ENCODE measurements around the gene PACS1. TPM values are rescaled to one million over a fixed set of nuclear protein-coding genes. Genes with fewer than 3 reads are reported as not detected.

Gene PACS1
- total RNA-seq, 2 experiments from 2014 or later = 179 to 183 TPM

GRCh38 chr11:66066751-66067150 lies 3.3 kb upstream of the PACS1 start:
- H3K4me1 ChIP-seq (ENCODE audit: insufficient read depth, low read length) = peaks cover 20% of the 10 kb centered on the region
- DNase-seq = no peak
- Mint-ChIP-seq H3K9me3 (no peaks in the 10 kb centered on the region), H3K4me3 (peak overlapping the region; percentile 12), H3K27me3 (no peaks in the 10 kb centered on the region), H3K4me1 (ENCODE audit: low read depth) (peaks cover 60% of the 10 kb centered on the region), H3K27ac (peak overlapping the region; percentile 94), H3K36me3 (ENCODE audit: low read depth) (peaks cover 88% of the 10 kb centered on the region)
- ChIA-PET POLR2A (interaction anchor here (1.2 kb wide), 1 partner anchor 60 kb away, joined by 4 read pairs; no protein-coding TSS in a partner anchor), CTCF (interaction anchor here (1.0 to 2.1 kb wide), 4 partner anchors 14 to 178 kb away, joined by 3 to 10 read pairs (median 6); partner anchors contain the start of genes FIBP and SF3B2)
- ATAC-seq (ENCODE audit: poor library complexity) = no peak
- peaks cover 74% of the 10 kb centered on the region for H3K36me3 ChIP-seq (ENCODE audit: insufficient read depth, low read length)
- H3K4me3 ChIP-seq (ENCODE audit: low read length) = no peak overlapping the region
- H3K9me3 ChIP-seq (ENCODE audit: control insufficient read depth in 1 of 2, insufficient read depth in 1 of 2, low read length in 2 of 2) = peaks cover 0 to 3% of the 10 kb centered on the region in 2 experiments
- TF ChIP-seq CTCF (IDR thresholded peaks at IDR 0.05) = no peak
- H3K27me3 ChIP-seq (ENCODE audit: control insufficient read depth in 1 of 2, insufficient read depth in 2 of 2, low read length in 2 of 2) = no peaks in the 10 kb centered on the region
- intact Hi-C loops (cut with DNase I, micrococcal nuclease) = loop anchor here in 1 of 2 experiments (5.0 kb wide), 1 partner anchor 36 kb away; no protein-coding TSS in a partner anchor
- no peak overlapping the region for H3K27ac ChIP-seq (ENCODE audit: low read depth in 1 of 2, low read length in 2 of 2)

- Histone ChIP-seq H3K27me3 (ENCODE audit: control insufficient read depth in 1 of 2, insufficient read depth in 2 of 2, low read length in 2 of 2) (no peaks in the 10 kb centered on the region), H3K36me3 (ENCODE audit: insufficient read depth, low read length) (peaks cover 69% of the 10 kb centered on the region), H3K27ac (ENCODE audit: low read depth in 1 of 2, low read length in 2 of 2) (no peak overlapping the region), H3K9me3 (ENCODE audit: control insufficient read depth in 1 of 2, insufficient read depth in 1 of 2, low read length in 2 of 2) (peaks cover 0 to 3% of the 10 kb centered on the region in 2 experiments), H3K4me1 (ENCODE audit: insufficient read depth, low read length) (peaks cover 25% of the 10 kb centered on the region), H3K4me3 (ENCODE audit: low read length) (no peak overlapping the region)
- CTCF ChIA-PET = interaction anchor here (0.7 to 2.8 kb wide), 19 partner anchors 8 to 179 kb away, joined by 3 to 29 read pairs (median 7); partner anchors contain the start of genes FIBP and SF3B2
- H3K9me3 Mint-ChIP-seq = no peaks in the 10 kb centered on the region
- no peaks in the 10 kb centered on the region for H3K27me3 Mint-ChIP-seq
- intact Hi-C loops (cut with DNase I, micrococcal nuclease) = loop anchor here (1.0 to 5.0 kb wide), 5 partner anchors 15 to 66 kb away; partner anchors contain the start of gene SF3B2 (in 1 of the 2)
- ATAC-seq (ENCODE audit: poor library complexity) (no peak), DNase-seq (peak in 1 of 14 experiments; percentile 27)
- peak overlapping the region; percentile 94 for H3K27ac Mint-ChIP-seq
- TF ChIP-seq CTCF (IDR thresholded peaks at IDR 0.05) = no peak
- peak overlapping the region; percentile 94 for H3K4me3 Mint-ChIP-seq
- peaks cover 68% of the 10 kb centered on the region for H3K4me1 Mint-ChIP-seq (ENCODE audit: low read depth)
- POLR2A ChIA-PET = interaction anchor here (0.7 to 7.0 kb wide), 8 partner anchors 8 to 67 kb away, joined by 3 to 135 read pairs (median 8); partner anchors contain the start of gene SF3B2
- H3K36me3 Mint-ChIP-seq (ENCODE audit: low read depth) = peaks cover 87% of the 10 kb centered on the region
These were observed 2.4 kb upstream of the PACS1 start for GRCh38 chr11:66067640-66068039.

- POLR2A ChIA-PET = interaction anchor here (0.6 to 7.0 kb wide), 13 partner anchors 9 to 644 kb away, joined by 3 to 135 read pairs (median 9); partner anchors contain the start of gene SF3B2
- peak; percentile 66 to 88 (median 74) for DNase-seq
These were observed 1.8 kb upstream of the PACS1 start for GRCh38 chr11:66068154-66068821.

More at GRCh38 chr11:66068154-66068821, 1.8 kb upstream of the PACS1 start:
- peaks cover 0 to 3% of the 10 kb centered on the region in 2 experiments for H3K9me3 ChIP-seq (ENCODE audit: control insufficient read depth in 1 of 2, insufficient read depth in 1 of 2, low read length in 2 of 2)
- peaks cover 69% of the 10 kb centered on the region for H3K4me1 Mint-ChIP-seq (ENCODE audit: low read depth)
- ATAC-seq (ENCODE audit: poor library complexity) = peak; percentile 27
- intact Hi-C loops (cut with DNase I, micrococcal nuclease) = loop anchor here (1.0 to 5.0 kb wide), 5 partner anchors 15 to 65 kb away; partner anchors contain the start of gene SF3B2 (in 1 of the 2)
- peak; percentile 87 for TF ChIP-seq CTCF (IDR thresholded peaks at IDR 0.05)
- H3K36me3 Mint-ChIP-seq (ENCODE audit: low read depth) = peaks cover 87% of the 10 kb centered on the region
- H3K27me3 ChIP-seq (ENCODE audit: control insufficient read depth in 1 of 2, insufficient read depth in 2 of 2, low read length in 2 of 2) = no peaks in the 10 kb centered on the region
- no peaks in the 10 kb centered on the region for H3K27me3 Mint-ChIP-seq
- H3K9me3 Mint-ChIP-seq = no peaks in the 10 kb centered on the region
- peak overlapping the region; percentile 94 for H3K4me3 Mint-ChIP-seq
- peak overlapping the region; percentile 94 for H3K27ac Mint-ChIP-seq
- H3K4me1 ChIP-seq (ENCODE audit: insufficient read depth, low read length) = peaks cover 32% of the 10 kb centered on the region
- peak overlapping the region; percentile 81 to 85 for H3K27ac ChIP-seq (ENCODE audit: low read depth in 1 of 2, low read length in 2 of 2)
- H3K36me3 ChIP-seq (ENCODE audit: insufficient read depth, low read length) = peaks cover 67% of the 10 kb centered on the region
- H3K4me3 ChIP-seq (ENCODE audit: low read length) = no peak overlapping the region
- CTCF ChIA-PET = interaction anchor here (0.7 to 4.0 kb wide), 24 partner anchors 9 to 180 kb away, joined by 3 to 29 read pairs (median 4); partner anchors contain the start of genes FIBP and SF3B2

All from CD4-positive, alpha-beta T cell (primary cell).